ENCODE data around the gene SDK1.

The SDK1 gene

GRCh38 chr7:3274131-3274530, 26.9 kb upstream of the SDK1 start:
- H3K23ac ChIP-seq (ENCODE audit: low read length in 2 of 2), result no peak overlapping the region
- H3K4ac ChIP-seq (ENCODE audit: low read depth in 1 of 2, low read length in 2 of 2), result no peak overlapping the region
- H2BK5ac ChIP-seq (ENCODE audit: low read depth, low read length, poor library complexity, severe bottlenecking), result no peak overlapping the region
- H2BK12ac ChIP-seq (ENCODE audit: low read length in 2 of 2), result no peak overlapping the region
- H3K4me3 ChIP-seq (ENCODE audit: insufficient read depth in 1 of 2, low read depth in 1 of 2, low read length in 2 of 2), result no peak overlapping the region
- no peaks in the 10 kb centered on the region for H3K79me1 ChIP-seq (replicated peaks; ENCODE audit: low read length, poor library complexity, severe bottlenecking)
- no peak overlapping the region for H2BK15ac ChIP-seq (ENCODE audit: low read depth, poor library complexity, severe bottlenecking)
- H3K4me2 ChIP-seq (ENCODE audit: low read length, poor library complexity, severe bottlenecking), result no peak overlapping the region
- no peak overlapping the region for H3K14ac ChIP-seq (ENCODE audit: low read length in 2 of 2)
- no peak overlapping the region for H2AFZ ChIP-seq (ENCODE audit: low read depth, low read length)
- no CpG with 5 or more reads among the region's 1 CpG for WGBS
- no peak overlapping the region for H3K27ac ChIP-seq (ENCODE audit: low read length, poor library complexity, severe bottlenecking)
- H3K9ac ChIP-seq (ENCODE audit: low read length), result no peak overlapping the region
- no peaks in the 10 kb centered on the region for H3K36me3 ChIP-seq (ENCODE audit: control insufficient read depth in 1 of 2, insufficient read depth in 2 of 2, low read depth in 1 of 2, low read length in 2 of 2)
- peaks cover 3% of the 10 kb centered on the region for H3K4me1 ChIP-seq (ENCODE audit: control insufficient read depth, insufficient read depth, low read depth, low read length)
- H3K18ac ChIP-seq (ENCODE audit: low read depth in 1 of 2, low read length in 2 of 2), result no peak overlapping the region
- H2BK120ac ChIP-seq (ENCODE audit: low read depth, low read length), result no peak overlapping the region
- H4K91ac ChIP-seq (ENCODE audit: low read length), result no peak overlapping the region
- peaks cover 0 to under 1% of the 10 kb centered on the region in 2 experiments for H3K27me3 ChIP-seq (ENCODE audit: control insufficient read depth in 1 of 2, insufficient read depth in 1 of 2, low read length in 2 of 2)
- H3K9me3 ChIP-seq (ENCODE audit: control insufficient read depth, low read length), result peaks cover 3% of the 10 kb centered on the region
- no peak for DNase-seq
- H4K8ac ChIP-seq (ENCODE audit: low read length), result no peak overlapping the region
- H2AK5ac ChIP-seq (ENCODE audit: low read length, severe bottlenecking), result no peak overlapping the region

- H3K27me3 ChIP-seq (ENCODE audit: control insufficient read depth in 1 of 2, insufficient read depth in 1 of 2, low read length in 2 of 2), result peaks cover 0 to 4% of the 10 kb centered on the region in 2 experiments
- no peak overlapping the region for H3K4me3 ChIP-seq (ENCODE audit: insufficient read depth in 1 of 2, low read depth in 1 of 2, low read length in 2 of 2)
- H3K36me3 ChIP-seq (ENCODE audit: control insufficient read depth in 1 of 2, insufficient read depth in 2 of 2, low read depth in 1 of 2, low read length in 2 of 2), result no peaks in the 10 kb centered on the region
- no peak overlapping the region for H3K9ac ChIP-seq (ENCODE audit: low read length)
- H3K27ac ChIP-seq (ENCODE audit: low read length, poor library complexity, severe bottlenecking), result no peak overlapping the region
- no peak overlapping the region for H3K4me2 ChIP-seq (ENCODE audit: low read length, poor library complexity, severe bottlenecking)
- no peak overlapping the region for H4K8ac ChIP-seq (ENCODE audit: low read length)
- H3K4ac ChIP-seq (ENCODE audit: low read depth in 1 of 2, low read length in 2 of 2), result no peak overlapping the region
- no peak for DNase-seq
- no peak overlapping the region for H2BK5ac ChIP-seq (ENCODE audit: low read depth, low read length, poor library complexity, severe bottlenecking)
- H3K79me1 ChIP-seq (replicated peaks; ENCODE audit: low read length, poor library complexity, severe bottlenecking), result no peaks in the 10 kb centered on the region
- 72% methylated on average over 3 of the region's 4 CpGs for WGBS
- H3K4me1 ChIP-seq (ENCODE audit: control insufficient read depth, insufficient read depth, low read depth, low read length), result peaks cover 4% of the 10 kb centered on the region
- H2BK120ac ChIP-seq (ENCODE audit: low read depth, low read length), result no peak overlapping the region
- H3K18ac ChIP-seq (ENCODE audit: low read depth in 1 of 2, low read length in 2 of 2), result no peak overlapping the region
- H2AFZ ChIP-seq (ENCODE audit: low read depth, low read length), result no peak overlapping the region
- H4K91ac ChIP-seq (ENCODE audit: low read length), result no peak overlapping the region
- no peak overlapping the region for H2AK5ac ChIP-seq (ENCODE audit: low read length, severe bottlenecking)
- no peak overlapping the region for H2BK15ac ChIP-seq (ENCODE audit: low read depth, poor library complexity, severe bottlenecking)
- no peaks in the 10 kb centered on the region for H3K9me3 ChIP-seq (ENCODE audit: control insufficient read depth, low read length)
- H2BK12ac ChIP-seq (ENCODE audit: low read length in 2 of 2), result no peak overlapping the region
- H3K23ac ChIP-seq (ENCODE audit: low read length in 2 of 2), result no peak overlapping the region
- no peak overlapping the region for H3K14ac ChIP-seq (ENCODE audit: low read length in 2 of 2)
These were observed 23.2 kb upstream of the SDK1 start for GRCh38 chr7:3277604-3278572.

- Histone ChIP-seq H3K14ac (ENCODE audit: low read length in 2 of 2) (no peak overlapping the region), H3K79me1 (replicated peaks; ENCODE audit: low read length, poor library complexity, severe bottlenecking) (no peaks in the 10 kb centered on the region), H3K4ac (ENCODE audit: low read depth in 1 of 2, low read length in 2 of 2) (no peak overlapping the region), H2AK5ac (ENCODE audit: low read length, severe bottlenecking) (no peak overlapping the region), H3K23ac (ENCODE audit: low read length in 2 of 2) (no peak overlapping the region), H3K9ac (ENCODE audit: low read length) (no peak overlapping the region), H3K4me3 (ENCODE audit: insufficient read depth in 1 of 2, low read depth in 1 of 2, low read length in 2 of 2) (no peak overlapping the region), H3K36me3 (ENCODE audit: control insufficient read depth in 1 of 2, insufficient read depth in 2 of 2, low read depth in 1 of 2, low read length in 2 of 2) (no peaks in the 10 kb centered on the region), H2BK5ac (ENCODE audit: low read depth, low read length, poor library complexity, severe bottlenecking) (no peak overlapping the region), H3K4me1 (ENCODE audit: control insufficient read depth, insufficient read depth, low read depth, low read length) (peaks cover 3% of the 10 kb centered on the region), H2AFZ (ENCODE audit: low read depth, low read length) (no peak overlapping the region), H2BK12ac (ENCODE audit: low read length in 2 of 2) (no peak overlapping the region), H3K27me3 (ENCODE audit: control insufficient read depth in 1 of 2, insufficient read depth in 1 of 2, low read length in 2 of 2) (peaks cover 0 to 4% of the 10 kb centered on the region in 2 experiments), H3K18ac (ENCODE audit: low read depth in 1 of 2, low read length in 2 of 2) (no peak overlapping the region), H2BK120ac (ENCODE audit: low read depth, low read length) (no peak overlapping the region), H3K4me2 (ENCODE audit: low read length, poor library complexity, severe bottlenecking) (no peak overlapping the region), H3K9me3 (ENCODE audit: control insufficient read depth, low read length) (no peaks in the 10 kb centered on the region), H2BK15ac (ENCODE audit: low read depth, poor library complexity, severe bottlenecking) (no peak overlapping the region), H4K8ac (ENCODE audit: low read length) (no peak overlapping the region), H3K27ac (ENCODE audit: low read length, poor library complexity, severe bottlenecking) (no peak overlapping the region), H4K91ac (ENCODE audit: low read length) (no peak overlapping the region)
- WGBS, result 97% methylated on average over 1 of the region's 3 CpGs
- DNase-seq, result no peak
These were observed 21.8 kb upstream of the SDK1 start for GRCh38 chr7:3279147-3279818.

GRCh38 chr7:3280445-3280844, 20.6 kb upstream of the SDK1 start:
- H3K9me3 ChIP-seq (ENCODE audit: control insufficient read depth, low read length), result no peaks in the 10 kb centered on the region
- H3K79me1 ChIP-seq (replicated peaks; ENCODE audit: low read length, poor library complexity, severe bottlenecking), result no peaks in the 10 kb centered on the region
- H3K23ac ChIP-seq (ENCODE audit: low read length in 2 of 2), result no peak overlapping the region
- no peak overlapping the region for H2AFZ ChIP-seq (ENCODE audit: low read depth, low read length)
- no peak overlapping the region for H2BK12ac ChIP-seq (ENCODE audit: low read length in 2 of 2)
- H4K8ac ChIP-seq (ENCODE audit: low read length), result no peak overlapping the region
- DNase-seq, result no peak
- H3K4me3 ChIP-seq (ENCODE audit: insufficient read depth in 1 of 2, low read depth in 1 of 2, low read length in 2 of 2), result no peak overlapping the region
- no peak overlapping the region for H2BK15ac ChIP-seq (ENCODE audit: low read depth, poor library complexity, severe bottlenecking)
- no peak overlapping the region for H4K91ac ChIP-seq (ENCODE audit: low read length)
- no peak overlapping the region for H3K27ac ChIP-seq (ENCODE audit: low read length, poor library complexity, severe bottlenecking)
- 100% methylated on average over 2 of the region's 3 CpGs for WGBS
- no peak overlapping the region for H3K14ac ChIP-seq (ENCODE audit: low read length in 2 of 2)
- H2AK5ac ChIP-seq (ENCODE audit: low read length, severe bottlenecking), result no peak overlapping the region
- no peak overlapping the region for H3K18ac ChIP-seq (ENCODE audit: low read depth in 1 of 2, low read length in 2 of 2)
- no peak overlapping the region for H2BK120ac ChIP-seq (ENCODE audit: low read depth, low read length)
- H3K4me1 ChIP-seq (ENCODE audit: control insufficient read depth, insufficient read depth, low read depth, low read length), result peaks cover 3% of the 10 kb centered on the region
- H2BK5ac ChIP-seq (ENCODE audit: low read depth, low read length, poor library complexity, severe bottlenecking), result no peak overlapping the region
- no peak overlapping the region for H3K4me2 ChIP-seq (ENCODE audit: low read length, poor library complexity, severe bottlenecking)
- H3K9ac ChIP-seq (ENCODE audit: low read length), result no peak overlapping the region
- H3K36me3 ChIP-seq (ENCODE audit: control insufficient read depth in 1 of 2, insufficient read depth in 2 of 2, low read depth in 1 of 2, low read length in 2 of 2), result no peaks in the 10 kb centered on the region
- H3K27me3 ChIP-seq (ENCODE audit: control insufficient read depth in 1 of 2, insufficient read depth in 1 of 2, low read length in 2 of 2), result peaks cover 0 to 4% of the 10 kb centered on the region in 2 experiments
- H3K4ac ChIP-seq (ENCODE audit: low read depth in 1 of 2, low read length in 2 of 2), result no peak overlapping the region

All from mesenchymal stem cell (in vitro differentiated cells and primary cell).